ENCODE data around the gene TPCN1. TPM values are rescaled to one million over a fixed set of nuclear protein-coding genes. Genes with fewer than 3 reads are reported as not detected.

TPCN1 gene
- total and polyA plus RNA-seq, 2 of the 13 experiments (the other 11 are each of a cell fraction or from before 2014, with no cell fraction given), result 8.0 to 26.8 TPM

DNA sequence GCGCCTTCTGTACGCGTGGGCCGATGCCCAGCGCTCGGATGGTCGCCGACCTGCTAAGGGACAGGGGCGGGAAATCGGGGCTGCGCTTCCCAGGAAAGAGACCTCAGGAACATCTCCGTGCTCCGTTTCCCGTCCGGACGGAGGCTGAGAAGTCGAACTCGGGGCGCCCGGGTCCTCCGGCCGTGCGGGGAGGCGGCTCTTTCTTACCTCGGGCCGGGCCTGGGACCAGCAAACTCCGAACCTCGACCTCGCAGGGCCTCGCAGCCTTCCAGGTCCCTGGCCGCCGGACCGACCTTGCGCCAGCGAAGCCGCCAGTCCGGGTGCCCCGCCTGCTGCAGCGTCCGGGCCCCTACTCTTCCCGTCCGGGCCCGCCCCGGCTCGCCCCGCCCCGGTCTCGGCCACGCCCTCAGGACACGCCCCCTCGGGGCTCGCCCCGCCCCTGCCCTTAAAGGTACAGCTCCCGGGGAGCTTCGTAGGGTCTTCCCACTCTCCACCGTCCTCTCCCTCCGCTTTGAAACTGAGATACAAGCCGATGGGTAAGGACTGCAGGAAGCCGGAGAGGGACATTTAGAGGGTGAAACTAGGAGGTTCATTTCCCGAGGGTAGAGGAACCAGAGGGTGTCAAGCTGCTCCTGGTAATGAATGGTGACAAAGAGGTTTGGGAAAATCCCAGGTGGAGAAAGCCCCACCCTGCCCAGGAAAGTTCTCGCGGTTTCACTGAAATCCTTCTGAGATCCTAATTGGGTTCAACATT lies 113.7 kb downstream of the TPCN1 start, which contains the start of gene SLC8B1 (continued):
- TF ChIP-seq BORCS8-MEF2B (CRISPR knock-in tag; IDR thresholded peaks at IDR 0.05) (no peak; the same call in 1 of the 2 replicates), ZNF441 (CRISPR knock-in tag; IDR thresholded peaks at IDR 0.05; ENCODE audit: borderline replicate concordance) (no peak; the same call in 1 of the 2 replicates), ZNF557 (CRISPR knock-in tag; IDR thresholded peaks at IDR 0.05) (peak; percentile 23; the same call in 1 of the 2 replicates), MYC (CRISPR knock-in tag; IDR thresholded peaks at IDR 0.05; ENCODE audit: borderline replicate concordance) (peak; percentile 32; the same call in 1 of the 2 replicates), POLR2A (IDR thresholded peaks at IDR 0.05; ENCODE audit: insufficient read depth in 1 of 2, low read depth in 2 of 2, low read length in 2 of 2) (peak; percentile 60 to 89; a peak in 3 of 4 replicates), HOXA3 (CRISPR knock-in tag; IDR thresholded peaks at IDR 0.05) (0 out of 2 replicates have a peak, but pooled peaks have one; percentile 24), GATA4 (IDR thresholded peaks at IDR 0.05; ENCODE audit: borderline replicate concordance, low read depth) (no peak), ZSCAN9 (CRISPR knock-in tag; IDR thresholded peaks at IDR 0.05; ENCODE audit: borderline replicate concordance) (no peak), ZNF329 (CRISPR knock-in tag; IDR thresholded peaks at IDR 0.05; ENCODE audit: low read depth) (peak; percentile 29; the same call in 1 of the 2 replicates), ARNT2 (CRISPR knock-in tag; IDR thresholded peaks at IDR 0.05; ENCODE audit: low read depth) (peak; percentile 92), SRSF4 (IDR thresholded peaks at IDR 0.05; ENCODE audit: low read depth, low read length, poor library complexity, severe bottlenecking) (no peak), MYNN (CRISPR knock-in tag; IDR thresholded peaks at IDR 0.05; ENCODE audit: low read depth) (no peak), ZNF782 (CRISPR knock-in tag; IDR thresholded peaks at IDR 0.05; ENCODE audit: borderline replicate concordance) (0 out of 2 replicates have a peak, but pooled peaks have one; percentile 55), YEATS4 (CRISPR knock-in tag; IDR thresholded peaks at IDR 0.05; ENCODE audit: borderline replicate concordance) (no peak; the same call in 1 of the 2 replicates), MEIS2 (CRISPR knock-in tag; IDR thresholded peaks at IDR 0.05) (no peak; the same call in none of the 2 replicates), KDM3A (CRISPR knock-in tag; IDR thresholded peaks at IDR 0.05; ENCODE audit: low read depth) (0 out of 2 replicates have a peak, but pooled peaks have one; percentile 50), ZNF747 (CRISPR knock-in tag; IDR thresholded peaks at IDR 0.05; ENCODE audit: borderline replicate concordance) (no peak), TARDBP (CRISPR knock-in tag; IDR thresholded peaks at IDR 0.05) (no peak), CHD2 (IDR thresholded peaks at IDR 0.05; ENCODE audit: low read depth, low read length) (no peak), ERF (CRISPR knock-in tag; IDR thresholded peaks at IDR 0.05) (peak; percentile 86), CENPX (CRISPR knock-in tag; IDR thresholded peaks at IDR 0.05) (no peak)
- TF ChIP-seq, protein P1, sequence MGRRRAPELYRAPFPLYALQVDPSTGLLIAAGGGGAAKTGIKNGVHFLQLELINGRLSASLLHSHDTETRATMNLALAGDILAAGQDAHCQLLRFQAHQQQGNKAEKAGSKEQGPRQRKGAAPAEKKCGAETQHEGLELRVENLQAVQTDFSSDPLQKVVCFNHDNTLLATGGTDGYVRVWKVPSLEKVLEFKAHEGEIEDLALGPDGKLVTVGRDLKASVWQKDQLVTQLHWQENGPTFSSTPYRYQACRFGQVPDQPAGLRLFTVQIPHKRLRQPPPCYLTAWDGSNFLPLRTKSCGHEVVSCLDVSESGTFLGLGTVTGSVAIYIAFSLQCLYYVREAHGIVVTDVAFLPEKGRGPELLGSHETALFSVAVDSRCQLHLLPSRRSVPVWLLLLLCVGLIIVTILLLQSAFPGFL (CRISPR knock-in tag; IDR thresholded peaks at IDR 0.05), result no peak
- TF ChIP-seq, protein P2, sequence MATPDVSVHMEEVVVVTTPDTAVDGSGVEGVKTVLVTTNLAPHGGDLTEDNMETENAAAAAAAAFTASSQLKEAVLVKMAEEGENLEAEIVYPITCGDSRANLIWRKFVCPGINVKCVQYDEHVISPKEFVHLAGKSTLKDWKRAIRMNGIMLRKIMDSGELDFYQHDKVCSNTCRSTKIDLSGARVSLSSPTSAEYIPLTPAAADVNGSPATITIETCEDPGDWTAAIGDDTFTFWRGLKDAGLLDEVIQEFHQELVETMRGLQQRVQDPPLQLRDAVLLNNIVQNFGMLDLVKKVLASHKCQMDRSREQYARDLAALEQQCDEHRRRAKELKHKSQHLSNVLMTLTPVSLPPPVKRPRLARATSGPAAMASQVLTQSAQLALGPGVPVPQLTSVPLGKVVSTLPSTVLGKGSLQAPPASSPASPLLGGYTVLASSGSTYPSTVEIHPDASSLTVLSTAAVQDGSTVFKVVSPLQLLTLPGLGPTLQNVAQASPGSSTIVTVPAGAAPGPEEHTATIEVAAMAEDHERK (CRISPR knock-in tag; IDR thresholded peaks at IDR 0.05; ENCODE audit: low read depth), result no peak
- TF ChIP-seq, protein P3, sequence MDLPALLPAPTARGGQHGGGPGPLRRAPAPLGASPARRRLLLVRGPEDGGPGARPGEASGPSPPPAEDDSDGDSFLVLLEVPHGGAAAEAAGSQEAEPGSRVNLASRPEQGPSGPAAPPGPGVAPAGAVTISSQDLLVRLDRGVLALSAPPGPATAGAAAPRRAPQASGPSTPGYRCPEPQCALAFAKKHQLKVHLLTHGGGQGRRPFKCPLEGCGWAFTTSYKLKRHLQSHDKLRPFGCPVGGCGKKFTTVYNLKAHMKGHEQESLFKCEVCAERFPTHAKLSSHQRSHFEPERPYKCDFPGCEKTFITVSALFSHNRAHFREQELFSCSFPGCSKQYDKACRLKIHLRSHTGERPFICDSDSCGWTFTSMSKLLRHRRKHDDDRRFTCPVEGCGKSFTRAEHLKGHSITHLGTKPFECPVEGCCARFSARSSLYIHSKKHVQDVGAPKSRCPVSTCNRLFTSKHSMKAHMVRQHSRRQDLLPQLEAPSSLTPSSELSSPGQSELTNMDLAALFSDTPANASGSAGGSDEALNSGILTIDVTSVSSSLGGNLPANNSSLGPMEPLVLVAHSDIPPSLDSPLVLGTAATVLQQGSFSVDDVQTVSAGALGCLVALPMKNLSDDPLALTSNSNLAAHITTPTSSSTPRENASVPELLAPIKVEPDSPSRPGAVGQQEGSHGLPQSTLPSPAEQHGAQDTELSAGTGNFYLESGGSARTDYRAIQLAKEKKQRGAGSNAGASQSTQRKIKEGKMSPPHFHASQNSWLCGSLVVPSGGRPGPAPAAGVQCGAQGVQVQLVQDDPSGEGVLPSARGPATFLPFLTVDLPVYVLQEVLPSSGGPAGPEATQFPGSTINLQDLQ (CRISPR knock-in tag; IDR thresholded peaks at IDR 0.05), result 0 out of 2 replicates have a peak, but pooled peaks have one; percentile 59
